DND-41 (cell line): ENCODE results near the gene RCBTB2.

ENCODE experiments used
- CTCF ChIP-seq: IDR thresholded peaks from 2 replicates; pipeline ENCODE4 v1.5.1; 2012; ENCODE audit warnings: borderline replicate concordance, low read length, moderate library complexity, mild to moderate bottlenecking; ENCODE audit not compliant: poor library complexity, severe bottlenecking; ENCODE audit errors: extremely low read depth
- EZH2 ChIP-seq: IDR thresholded peaks from 3 replicates; pipeline ENCODE4 v1.6.1; 2012; ENCODE audit warnings: borderline replicate concordance, low read depth, mild to moderate bottlenecking, moderate library complexity, low read length, inconsistent platforms; ENCODE audit not compliant: severe bottlenecking

- TF ChIP-seq CTCF (no peak), EZH2 (no peak)
These were observed 27.9 kb downstream of the RCBTB2 start for GRCh38 chr13:48505012-48505411.
